H1 (cell line): ENCODE data around the gene NR3C1. TPM values are rescaled to one million over a fixed set of nuclear protein-coding genes. Genes with fewer than 3 reads are reported as not detected.

Experiments
- CTCF ChIA-PET: fragments of 300-600 bp; sonication (Branson Sonifier 250); formaldehyde crosslinking; loops from one replicate; lab custom pipeline; 2021; ENCODE audit not compliant: partially characterized antibody; lab: Charles Lee
- POLR2A ChIA-PET: fragments of 300-600 bp; sonication (Branson Sonifier 250); formaldehyde crosslinking; loops from one replicate; lab custom pipeline; 2021; ENCODE audit warnings: inconsistent platforms; ENCODE audit not compliant: partially characterized antibody; lab: Charles Lee
- DNase-seq, 2 experiments: peaks; one replicate each; pipeline versions ENCODE4 v3.0.0 to v3.0.0-alpha.2; 2010 to 2022; ENCODE audit warnings: low spot score in 2 of 2, low read depth in 1 of 2, mixed read lengths in 1 of 2
- FAIRE-seq: peaks from 2 replicates; lab custom pipeline; 2011; peaks lifted over from hg19 to GRCh38; lab: Jason Lieb, UNC
- H2AFZ ChIP-seq: 2 replicates; pipeline ENCODE4 v1.8.1; 2012; ENCODE audit warnings: low read length, inconsistent platforms
- H2AK5ac ChIP-seq: 2 replicates; pipeline ENCODE4 v1.6.1; 2013; ENCODE audit warnings: low read depth, low read length
- H2BK120ac ChIP-seq: replicated peaks from 2 replicates; pipeline ENCODE3; 2013; ENCODE audit warnings: low read depth, low read length, inconsistent platforms
- H2BK12ac ChIP-seq: 2 replicates; pipeline ENCODE4 v1.6.1; 2013; ENCODE audit warnings: low read depth, low read length
- H2BK15ac ChIP-seq: 2 replicates; pipeline ENCODE4 v1.6.1; 2013; ENCODE audit warnings: low read length
- H2BK20ac ChIP-seq: 2 replicates; pipeline ENCODE4 v1.6.1; 2013; ENCODE audit warnings: low read length
- H2BK5ac ChIP-seq: 2 replicates; pipeline ENCODE4 v1.6.1; 2013; ENCODE audit warnings: low read depth, low read length
- H3K14ac ChIP-seq: 2 replicates; pipeline ENCODE4 v1.6.1; 2013; ENCODE audit warnings: inconsistent platforms; ENCODE audit not compliant: insufficient read length
- H3K18ac ChIP-seq: 2 replicates; pipeline ENCODE4 v1.6.1; 2013; ENCODE audit warnings: low read length; ENCODE audit errors: extremely low read depth
- H3K23ac ChIP-seq: 2 replicates; pipeline ENCODE4 v1.6.1; 2013; ENCODE audit warnings: inconsistent platforms; ENCODE audit not compliant: insufficient read length
- H3K23me2 ChIP-seq: 2 replicates; pipeline ENCODE4 v1.6.1; 2013; ENCODE audit warnings: low read depth, low read length
- H3K27ac ChIP-seq: 2 replicates; pipeline ENCODE4 v1.6.1; 2011; ENCODE audit warnings: low read depth, low read length, inconsistent platforms
- H3K27me3 ChIP-seq, 4 experiments: replicated peaks in 1 of 4; 1 replicate in 1 of 4; 2 replicates in 3 of 4; pipeline versions ENCODE4 v1.6.1 to v1.8.1; 2011 to 2013; ENCODE audit warnings: low read length in 3 of 4, mild to moderate bottlenecking in 3 of 4, inconsistent platforms in 2 of 4, mixed read lengths in 2 of 4, moderate library complexity in 1 of 4; ENCODE audit not compliant: control insufficient read depth in 3 of 4, insufficient read depth in 3 of 4; ENCODE audit errors: extremely low read depth in 1 of 4
- H3K36me3 ChIP-seq, 4 experiments: 2 replicates each; pipeline versions ENCODE4 v1.6.1 to v1.8.1; 2011 to 2013; ENCODE audit warnings: mild to moderate bottlenecking in 4 of 4, low read length in 3 of 4, moderate library complexity in 2 of 4, control low read depth in 1 of 4, inconsistent platforms in 1 of 4; ENCODE audit not compliant: insufficient read depth in 4 of 4, control insufficient read depth in 2 of 4
- H3K4ac ChIP-seq: replicated peaks from 2 replicates; pipeline ENCODE3; 2013; ENCODE audit warnings: low read length, low read depth, mixed read lengths, inconsistent platforms; ENCODE audit not compliant: insufficient read length
- H3K4me1 ChIP-seq, 4 experiments: replicated peaks in 1 of 4; 1 replicate in 1 of 4; 2 replicates in 3 of 4; pipeline versions ENCODE4 v1.6.1 to v1.8.1; 2011 to 2013; ENCODE audit warnings: low read length in 3 of 4, inconsistent platforms in 2 of 4, mixed read lengths in 1 of 4; ENCODE audit not compliant: insufficient read depth in 4 of 4, control insufficient read depth in 3 of 4
- H3K4me2 ChIP-seq, 2 experiments: 2 replicates each; pipeline versions ENCODE4 v1.6.1 to v1.8.1; 2011 to 2013; ENCODE audit warnings: low read depth in 2 of 2, low read length in 2 of 2, control low read depth in 1 of 2, inconsistent platforms in 1 of 2, mild to moderate bottlenecking in 1 of 2; ENCODE audit not compliant: insufficient read depth in 1 of 2
- H3K4me3 ChIP-seq, 4 experiments: fragments of 200-600, 300-600 bp in 1 of 4; sonication (generic), shearing (Covaris generic), sonication (Bioruptor Twin) in 1 of 4; 2 replicates each; pipeline versions ENCODE4 v1.5.1 to v1.8.1; 2011 to 2016; ENCODE audit warnings: low read length in 4 of 4, low read depth in 3 of 4, control low read depth in 2 of 4, inconsistent platforms in 2 of 4, mild to moderate bottlenecking in 2 of 4, mixed read lengths in 1 of 4, moderate library complexity in 1 of 4; ENCODE audit not compliant: insufficient read depth in 2 of 4; ENCODE audit errors: extremely low read depth in 1 of 4
- H3K56ac ChIP-seq: replicated peaks from 2 replicates; pipeline ENCODE3; 2013; ENCODE audit warnings: low read depth, mild to moderate bottlenecking, mixed read lengths, low read length, inconsistent platforms; ENCODE audit not compliant: insufficient read length
- H3K79me1 ChIP-seq: 2 replicates; pipeline ENCODE4 v1.6.1; 2013; ENCODE audit warnings: low read depth, low read length, control low read depth
- H3K79me2 ChIP-seq, 2 experiments: 2 replicates each; pipeline versions ENCODE4 v1.6.1 to v1.8.1; 2012 to 2013; ENCODE audit warnings: low read length in 2 of 2, mild to moderate bottlenecking in 2 of 2, inconsistent platforms in 1 of 2; ENCODE audit not compliant: insufficient read depth in 2 of 2, control insufficient read depth in 1 of 2
- H3K9ac ChIP-seq, 4 experiments: replicated peaks in 1 of 4; 1 replicate in 1 of 4; 2 replicates in 3 of 4; pipeline versions ENCODE4 v1.6.1 to v1.8.1; 2011 to 2013; ENCODE audit warnings: low read depth in 3 of 4, low read length in 3 of 4, control low read depth in 2 of 4, mild to moderate bottlenecking in 2 of 4, moderate library complexity in 2 of 4, inconsistent platforms in 1 of 4; ENCODE audit errors: extremely low read depth in 1 of 4
- H3K9me3 ChIP-seq, 2 experiments: 2 replicates each; pipeline versions ENCODE4 v1.6.1 to v1.8.1; 2012 to 2013; ENCODE audit warnings: mild to moderate bottlenecking in 2 of 2, moderate library complexity in 2 of 2, control low read depth in 1 of 2, inconsistent platforms in 1 of 2, low read depth in 1 of 2, low read length in 1 of 2, mixed read lengths in 1 of 2; ENCODE audit not compliant: insufficient read depth in 2 of 2
- H4K20me1 ChIP-seq, 2 experiments: replicated peaks in 1 of 2; 2 replicates each; pipeline versions ENCODE3 to v1.8.1; 2011 to 2013; ENCODE audit warnings: inconsistent platforms in 2 of 2, low read length in 2 of 2, mild to moderate bottlenecking in 1 of 2; ENCODE audit not compliant: insufficient read depth in 2 of 2, control insufficient read depth in 1 of 2
- H4K5ac ChIP-seq: 2 replicates; pipeline ENCODE4 v1.6.1; 2013; ENCODE audit warnings: low read length, low read depth, mixed read lengths, inconsistent platforms; ENCODE audit not compliant: insufficient read length
- H4K8ac ChIP-seq: 2 replicates; pipeline ENCODE4 v1.8.0; 2013; ENCODE audit warnings: mild to moderate bottlenecking, moderate library complexity, low read length, inconsistent platforms; ENCODE audit not compliant: insufficient read depth; ENCODE audit errors: extremely low read depth
- H4K91ac ChIP-seq: replicated peaks from 2 replicates; pipeline ENCODE3; 2013; ENCODE audit warnings: low read length, mixed read lengths, inconsistent platforms; ENCODE audit not compliant: insufficient read length
- HDAC2 ChIP-seq, 2 experiments: fragments of 300-600 bp in 1 of 2; sonication (generic) in 1 of 2; IDR thresholded peaks; 2 replicates each; pipeline ENCODE4 v1.6.1; 2011 to 2012; ENCODE audit warnings: low read depth in 2 of 2, low read length in 2 of 2, mild to moderate bottlenecking in 2 of 2, moderate library complexity in 2 of 2, borderline replicate concordance in 1 of 2, inconsistent platforms in 1 of 2
- TEAD4 ChIP-seq: IDR thresholded peaks from 2 replicates; pipeline ENCODE4 v1.6.1; 2012; ENCODE audit warnings: low read depth, low read length, inconsistent platforms, mixed read lengths
- WGBS, 2 experiments: shearing (Covaris generic) in 1 of 2; methylation state at CpG; one replicate each; pipeline versions ENCODE4 v1.1.6 to v1.1.7; 2013 to 2015; ENCODE audit warnings: low lambda C conversion rate in 2 of 2, mixed read lengths in 2 of 2, inconsistent platforms in 1 of 2, low coverage in 1 of 2, missing lambda C conversion rate in 1 of 2; ENCODE audit not compliant: insufficient replicate concordance in 2 of 2, insufficient coverage in 1 of 2, insufficient read length in 1 of 2; ENCODE audit errors: extremely low coverage in 1 of 2, missing lambda C conversion rate in 1 of 2; 5-methylcytosine and 5-hydroxymethylcytosine counted together
- polyA plus RNA-seq, 7 experiments: library from polyadenylated mRNA; depleted of rRNA in 3 of 7; stranded (reverse) in 5 of 7; unstranded in 2 of 7; fragments of >200 nt in 5 of 7; fragments of 200-250 nt in 2 of 7; gene quantifications; 1 replicate in 5 of 7; 2 replicates in 1 of 7; 4 replicates in 1 of 7; pipeline versions ENCODE4 v1.2.1 to v1.2.3, GENCODE V29; 2011 to 2013; ENCODE audit warnings: missing spikeins in 2 of 7, mixed read lengths in 2 of 7
- total RNA-seq: library from RNA; stranded (reverse); fragmentation: NEBNext Ultra II Directional; extraction: Animal tissue kit (Norgen Biotek cat#: 25700); gene quantifications from 2 replicates; pipeline ENCODE4 v1.2.1, GENCODE V29; 2021

The NR3C1 gene
- total and polyA plus RNA-seq, 2 of the 8 experiments (the other 6 are each of a cell fraction or from before 2014, with no cell fraction given) = 1.7 to 5.4 TPM

DNA sequence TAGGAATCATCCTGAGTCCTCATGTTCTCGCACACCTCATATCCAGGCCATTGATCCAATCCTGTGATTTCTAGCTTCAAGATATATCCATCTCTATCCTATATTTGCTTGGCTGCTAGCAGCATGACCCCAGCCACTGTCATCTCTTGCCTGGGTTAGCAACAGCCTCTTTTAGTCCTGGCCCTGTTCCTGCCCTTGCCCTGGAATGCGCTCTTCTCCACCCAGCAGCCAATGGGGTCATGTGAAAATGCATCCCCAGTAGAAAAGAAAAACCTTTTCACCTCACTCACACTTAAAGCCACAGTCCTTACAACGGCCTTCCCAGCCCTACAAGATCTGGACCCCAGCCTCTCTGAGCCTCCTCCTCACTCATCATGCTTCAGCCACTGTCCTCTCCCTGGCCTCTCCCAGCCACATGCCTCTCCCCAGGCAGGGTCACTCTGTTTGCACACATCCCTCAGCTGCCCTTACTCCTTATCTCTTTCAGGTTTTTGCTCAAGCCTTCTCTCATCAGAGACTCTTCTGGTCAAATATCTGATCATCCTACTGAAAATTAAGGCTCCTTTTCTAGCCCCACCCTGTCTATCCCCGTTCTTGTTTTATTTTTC, 34.3 kb upstream of the NR3C1 start:
- no peak for FAIRE-seq
- TF ChIP-seq HDAC2 (IDR thresholded peaks at IDR 0.05; ENCODE audit: borderline replicate concordance in 1 of 2, low read depth in 2 of 2, low read length in 2 of 2) = no peak
- TF ChIP-seq TEAD4 = 0 out of 2 replicates have a peak, but pooled peaks have one; percentile 29
- TF ChIP-seq, all 59 proteins: peak for 1
- ChIA-PET CTCF (no interaction called here), POLR2A (no interaction called here)
- DNase-seq = no peak
- Histone ChIP-seq H4K91ac (no peak overlapping the region), H3K27ac (no peak overlapping the region), H3K9ac (no peak overlapping the region), H4K20me1 (no peaks in the 10 kb centered on the region), H2AFZ (0 out of 2 replicates have a peak overlapping the region, but pooled peaks have one; percentile 87), H4K5ac (no peak overlapping the region), H2BK20ac (no peak overlapping the region), H3K4me1 (0 out of 7 replicates have a peak, but pooled peaks cover 0 to 1% (median 0%) of the 10 kb centered on the region in 4 experiments), H2BK12ac (no peak overlapping the region), H3K56ac (no peak overlapping the region), H3K14ac (no peak overlapping the region), H2BK120ac (no peak overlapping the region), H3K79me2 (no peaks in the 10 kb centered on the region), H3K27me3 (no peaks in the 10 kb centered on the region), H3K4me2 (no peak overlapping the region), H3K23ac (no peak overlapping the region), H2BK15ac (no peak overlapping the region), H3K4me3 (no peak overlapping the region), H3K9me3 (no peaks in the 10 kb centered on the region), H2AK5ac (no peak overlapping the region), H4K8ac (no peak overlapping the region), H3K36me3 (no peaks in the 10 kb centered on the region), H3K79me1 (no peaks in the 10 kb centered on the region), H2BK5ac (no peak overlapping the region), H3K18ac (no peak overlapping the region), H3K4ac (no peak overlapping the region), H3K23me2 (no peaks in the 10 kb centered on the region)
- 92% methylated on average over 4 of the region's 4 CpGs; no CpG with 5 or more reads in 1 of the 2 experiments for WGBS, 2 experiments
